ENCODE data around the gene SIGLEC7.

SIGLEC7 gene

DNA sequence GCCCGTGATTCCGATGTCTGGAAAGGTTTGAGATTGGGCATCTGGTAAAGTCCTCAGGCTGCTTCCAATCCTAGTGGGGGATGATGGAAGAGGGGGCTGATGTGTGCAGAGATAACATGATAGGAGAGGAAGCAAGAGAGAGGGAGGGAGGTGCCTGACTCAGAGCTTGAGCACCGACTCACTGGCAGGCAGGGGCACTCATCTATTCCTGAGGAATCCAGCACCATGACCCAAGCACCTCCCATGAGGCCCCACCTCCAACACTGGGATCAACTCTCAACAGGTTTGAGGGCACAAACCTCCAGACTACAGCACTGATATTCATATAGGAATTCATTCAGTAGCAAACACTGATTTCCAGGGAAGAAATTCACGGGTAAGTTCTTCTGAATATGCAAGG lies 23.0 kb upstream of the SIGLEC7 start:
- no peak for DNase-seq

DNA sequence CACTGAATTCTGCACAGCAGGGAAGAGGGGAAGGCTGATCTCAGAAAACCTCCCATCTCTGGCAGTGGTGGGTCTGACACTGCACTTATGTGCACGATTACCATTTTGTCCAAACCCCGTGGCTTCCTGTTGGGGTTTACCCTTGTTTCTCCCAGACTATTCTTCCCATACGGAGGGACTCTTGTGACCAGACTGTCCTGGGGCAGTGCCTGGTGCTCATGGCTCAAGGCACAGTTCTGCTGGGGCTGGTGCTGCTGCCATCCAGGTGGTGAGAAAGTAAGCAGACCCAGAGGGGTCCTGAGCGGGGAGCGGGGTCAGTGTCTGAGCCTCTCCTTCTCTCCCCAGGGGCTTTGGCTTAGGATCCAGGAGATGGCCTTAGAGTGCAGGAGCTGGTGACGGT lies 22.5 kb upstream of the SIGLEC7 start:
- no peak for DNase-seq

DNA sequence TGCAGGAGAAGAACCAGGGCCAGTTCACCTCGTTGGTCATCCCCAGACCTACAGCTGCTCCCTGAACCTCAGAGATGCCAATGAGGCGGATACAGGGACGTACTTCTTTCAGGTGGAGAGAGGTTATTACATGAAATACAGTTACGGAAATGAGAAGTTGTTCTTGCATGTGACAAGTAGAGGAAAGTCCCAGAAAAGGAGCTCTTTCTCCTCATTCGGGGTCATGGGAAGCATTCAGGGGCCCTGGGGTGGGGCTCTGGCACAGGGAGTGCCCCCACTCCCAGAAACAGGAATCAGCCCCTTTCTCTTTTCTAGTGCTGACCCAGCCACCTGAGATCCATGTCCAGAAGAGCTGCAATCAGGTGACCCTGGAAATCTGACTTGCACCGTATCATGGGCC lies 21.9 kb upstream of the SIGLEC7 start:
- no peak for DNase-seq

DNA sequence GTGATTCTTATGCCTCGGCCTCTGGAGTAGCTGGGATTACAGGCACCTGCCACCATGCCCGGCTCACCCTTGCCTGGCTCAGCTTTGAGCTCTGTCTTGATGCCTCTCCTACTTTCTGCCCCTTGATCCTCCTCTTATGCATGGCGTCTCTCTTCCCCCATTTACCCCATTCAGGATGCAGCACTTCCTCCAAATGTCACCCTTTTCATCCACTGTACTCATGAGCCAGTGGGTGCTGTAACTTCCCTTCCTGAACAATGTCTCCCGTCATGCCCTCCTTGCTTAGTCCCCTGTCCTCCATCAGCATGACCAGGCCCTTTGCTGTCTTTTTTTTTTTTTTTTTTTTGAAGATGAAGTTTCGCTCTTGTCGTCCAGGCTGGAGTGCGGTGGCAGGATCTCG lies 20.8 kb upstream of the SIGLEC7 start:
- DNase-seq = no peak

DNA sequence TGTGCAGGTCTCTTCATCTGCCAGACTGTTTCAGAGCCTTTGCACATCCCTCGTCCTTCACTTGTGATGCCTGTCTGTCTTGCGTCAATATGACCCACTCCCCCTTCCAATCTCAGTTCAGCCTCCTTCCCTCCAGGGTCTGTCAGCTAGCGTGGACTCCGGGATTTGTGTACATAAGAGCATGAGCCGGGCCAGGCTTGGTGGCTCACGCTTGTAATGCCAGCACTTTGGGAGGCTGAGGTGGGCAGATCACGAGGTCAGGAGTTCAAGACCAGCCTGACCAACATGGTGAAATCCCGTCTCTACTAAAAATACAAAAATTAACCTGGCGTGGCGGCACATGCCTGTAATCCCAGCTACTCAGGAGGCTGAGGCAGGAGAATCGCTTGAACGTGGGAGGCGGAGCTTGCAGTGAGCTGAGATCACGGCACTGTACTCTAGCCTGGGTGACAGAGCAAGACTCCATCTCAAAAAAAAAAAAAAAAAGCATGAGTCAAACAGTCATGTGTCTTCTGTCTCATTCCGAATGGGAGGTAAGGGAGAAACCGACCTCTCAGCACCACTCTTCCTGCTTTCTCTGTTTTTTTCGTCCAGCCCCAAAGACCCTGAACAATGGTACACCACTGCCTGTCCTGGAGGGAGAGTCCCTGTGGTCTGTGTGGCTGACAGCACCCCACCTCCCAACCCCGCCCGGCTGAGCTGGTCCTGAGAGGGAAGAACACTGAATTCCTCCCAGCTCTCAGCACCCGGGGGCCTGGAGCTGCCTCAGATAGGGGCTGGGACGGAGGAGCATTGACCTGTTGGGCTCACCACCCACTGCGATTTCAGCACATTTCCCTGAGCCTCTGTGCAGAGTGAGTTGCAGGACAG lies 19.8 kb upstream of the SIGLEC7 start:
- no peak for DNase-seq

DNA sequence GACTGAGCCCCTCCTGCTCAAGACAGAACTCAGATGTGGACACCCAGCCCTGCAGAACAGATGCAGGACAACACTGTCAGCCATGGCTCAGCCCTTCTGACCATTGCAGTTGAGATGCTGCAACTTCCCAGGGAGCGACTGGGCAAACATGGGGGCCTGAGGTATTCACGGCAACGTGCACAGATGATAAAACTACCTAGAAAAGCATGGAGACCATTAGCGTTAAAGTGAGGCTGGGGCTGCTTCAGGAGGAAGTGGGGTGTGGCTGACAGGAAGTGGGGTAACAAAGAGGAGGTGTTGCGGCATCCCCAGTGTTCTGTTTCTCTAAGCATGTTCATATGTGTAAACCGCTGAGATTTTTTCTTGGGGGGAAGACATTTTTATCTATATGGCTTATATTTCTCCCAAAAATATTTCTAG lies 18.7 kb upstream of the SIGLEC7 start:
- peak; percentile 29 for DNase-seq

DNA sequence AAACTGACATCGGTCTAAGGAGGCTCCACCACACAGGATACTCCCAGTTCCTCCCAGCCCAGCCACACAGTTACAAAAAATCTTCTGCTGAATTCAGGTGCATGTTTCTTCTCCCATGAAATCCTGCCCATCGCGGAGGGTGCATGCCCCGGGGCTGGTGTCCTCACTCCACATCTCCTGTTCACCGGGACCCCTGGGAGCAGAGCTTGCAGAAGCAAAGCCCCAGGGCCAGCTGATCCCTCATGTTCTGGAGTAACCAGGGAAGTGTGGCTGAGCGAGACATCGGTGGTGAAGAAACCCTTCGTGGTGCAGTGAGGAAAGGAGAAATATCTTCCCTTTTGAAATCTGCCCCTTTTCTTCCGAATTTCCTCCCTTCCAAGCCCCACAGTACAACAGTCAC lies 18.3 kb upstream of the SIGLEC7 start:
- DNase-seq = no peak

DNA sequence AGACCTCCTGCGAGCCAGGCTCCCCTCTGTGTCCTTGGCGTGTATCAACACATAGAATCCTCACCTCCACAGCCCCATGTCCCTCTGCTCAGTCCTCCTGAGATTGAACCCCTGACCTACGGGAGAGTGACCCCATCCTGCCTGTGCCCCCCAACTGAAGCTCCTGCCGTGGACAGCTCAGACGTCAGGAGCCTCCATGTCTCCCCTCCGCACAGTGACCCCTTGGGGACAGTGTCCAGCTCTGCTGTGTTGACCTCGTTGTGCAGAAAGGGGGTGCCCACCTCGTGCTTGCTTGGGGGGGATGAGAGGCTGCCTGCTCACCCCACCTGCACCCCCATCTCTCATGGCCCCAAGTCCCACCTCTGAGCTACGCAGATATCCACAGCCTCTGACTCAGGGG lies 17.9 kb upstream of the SIGLEC7 start:
- DNase-seq = no peak

DNA sequence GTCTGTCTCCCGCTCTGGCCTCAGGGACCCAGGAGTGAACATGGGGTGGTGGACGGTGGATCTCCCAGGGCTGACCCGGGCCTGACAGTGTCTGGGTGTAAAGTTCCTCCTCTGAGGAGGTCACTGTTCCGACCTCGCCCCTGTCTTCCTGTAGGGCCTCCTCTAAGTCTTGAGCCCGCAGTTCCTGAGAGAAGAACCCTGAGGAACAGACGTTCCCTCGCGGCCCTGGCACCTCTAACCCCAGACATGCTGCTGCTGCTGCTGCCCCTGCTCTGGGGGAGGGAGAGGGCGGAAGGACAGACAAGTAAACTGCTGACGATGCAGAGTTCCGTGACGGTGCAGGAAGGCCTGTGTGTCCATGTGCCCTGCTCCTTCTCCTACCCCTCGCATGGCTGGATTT lies 17.4 kb upstream of the SIGLEC7 start, which contains the start of gene SIGLEC9:
TSS of gene SIGLEC9 (plus strand) at position 178 of the 400 bp plus-strand sequence. CDS start at position 247, 69 bp downstream.
- no peak for DNase-seq

DNA sequence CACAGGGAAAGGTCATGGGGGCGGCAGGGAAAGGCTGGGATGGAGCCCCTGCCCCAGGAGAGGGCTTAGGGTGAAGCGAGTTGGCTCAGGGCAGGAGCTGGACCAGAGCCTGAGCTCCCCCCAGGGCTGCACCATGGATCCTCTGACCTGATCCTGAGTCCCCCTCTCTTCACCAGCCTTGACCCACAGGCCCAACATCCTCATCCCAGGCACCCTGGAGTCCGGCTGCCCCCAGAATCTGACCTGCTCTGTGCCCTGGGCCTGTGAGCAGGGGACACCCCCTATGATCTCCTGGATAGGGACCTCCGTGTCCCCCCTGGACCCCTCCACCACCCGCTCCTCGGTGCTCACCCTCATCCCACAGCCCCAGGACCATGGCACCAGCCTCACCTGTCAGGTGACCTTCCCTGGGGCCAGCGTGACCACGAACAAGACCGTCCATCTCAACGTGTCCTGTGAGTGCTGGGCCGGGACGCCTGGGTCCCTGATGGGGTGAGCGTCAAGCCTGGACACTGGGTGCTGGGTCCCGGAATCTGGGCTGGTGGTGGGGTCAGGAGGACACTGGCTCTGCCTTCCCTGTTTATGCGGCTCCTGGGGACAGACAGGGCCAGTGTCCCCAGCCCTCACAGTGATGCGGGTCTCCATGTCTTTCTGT lies 16.6 kb upstream of the SIGLEC7 start:
- no peak for DNase-seq

DNA sequence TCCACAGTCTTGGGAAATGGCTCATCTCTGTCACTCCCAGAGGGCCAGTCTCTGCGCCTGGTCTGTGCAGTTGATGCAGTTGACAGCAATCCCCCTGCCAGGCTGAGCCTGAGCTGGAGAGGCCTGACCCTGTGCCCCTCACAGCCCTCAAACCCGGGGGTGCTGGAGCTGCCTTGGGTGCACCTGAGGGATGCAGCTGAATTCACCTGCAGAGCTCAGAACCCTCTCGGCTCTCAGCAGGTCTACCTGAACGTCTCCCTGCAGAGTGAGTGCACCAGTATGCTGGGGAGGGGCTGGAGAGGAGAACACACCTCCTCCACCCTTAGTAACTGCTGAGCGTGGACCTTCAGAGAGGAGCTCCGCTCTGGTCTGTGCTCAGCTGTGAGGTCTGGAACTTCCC lies 15.1 kb upstream of the SIGLEC7 start:
- DNase-seq = no peak

DNA sequence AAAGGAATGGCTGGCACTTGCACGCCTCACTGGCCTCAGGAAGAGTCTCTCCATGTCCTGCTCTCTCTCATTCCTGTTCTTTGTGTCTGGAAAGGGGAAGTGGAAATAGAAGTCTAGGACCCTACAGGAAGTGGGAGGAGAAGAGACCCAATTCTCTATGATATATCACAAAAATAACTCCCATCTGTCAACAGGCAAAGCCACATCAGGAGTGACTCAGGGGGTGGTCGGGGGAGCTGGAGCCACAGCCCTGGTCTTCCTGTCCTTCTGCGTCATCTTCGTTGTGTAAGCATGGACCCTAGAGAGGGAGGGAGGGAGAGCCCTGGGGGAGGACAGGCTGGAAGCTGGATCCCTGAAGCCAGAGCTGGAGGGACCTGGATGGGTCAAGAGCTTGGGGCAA lies 14.3 kb upstream of the SIGLEC7 start:
- no peak for DNase-seq

DNA sequence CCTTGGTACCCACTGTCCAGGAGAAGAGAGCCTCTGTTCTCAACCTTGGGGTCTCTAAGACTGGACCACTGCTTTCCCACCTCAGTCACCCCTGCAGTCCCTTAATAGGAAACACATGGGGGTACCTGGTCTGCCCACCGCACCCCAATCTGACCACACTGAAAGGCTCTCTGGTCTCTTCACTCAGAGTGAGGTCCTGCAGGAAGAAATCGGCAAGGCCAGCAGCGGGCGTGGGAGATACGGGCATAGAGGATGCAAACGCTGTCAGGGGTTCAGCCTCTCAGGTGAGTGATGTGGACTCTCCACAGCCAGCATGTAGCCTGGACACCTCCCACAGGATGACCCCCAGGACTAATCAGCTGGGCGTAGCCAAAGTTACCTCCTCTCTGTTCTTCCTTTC lies 13.9 kb upstream of the SIGLEC7 start:
- no peak for DNase-seq

DNA sequence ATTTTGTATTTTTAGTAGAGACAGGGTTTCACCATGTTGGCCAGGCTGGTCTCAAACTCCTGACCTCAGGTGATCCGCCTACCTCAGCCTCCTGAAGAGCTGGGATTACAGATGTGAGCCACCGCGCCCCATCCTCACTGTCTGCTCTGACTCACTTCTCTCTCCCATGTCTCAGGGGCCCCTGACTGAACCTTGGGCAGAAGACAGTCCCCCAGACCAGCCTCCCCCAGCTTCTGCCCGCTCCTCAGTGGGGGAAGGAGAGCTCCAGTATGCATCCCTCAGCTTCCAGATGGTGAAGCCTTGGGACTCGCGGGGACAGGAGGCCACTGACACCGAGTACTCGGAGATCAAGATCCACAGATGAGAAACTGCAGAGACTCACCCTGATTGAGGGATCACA lies 12.4 kb upstream of the SIGLEC7 start:
- no peak for DNase-seq

DNA sequence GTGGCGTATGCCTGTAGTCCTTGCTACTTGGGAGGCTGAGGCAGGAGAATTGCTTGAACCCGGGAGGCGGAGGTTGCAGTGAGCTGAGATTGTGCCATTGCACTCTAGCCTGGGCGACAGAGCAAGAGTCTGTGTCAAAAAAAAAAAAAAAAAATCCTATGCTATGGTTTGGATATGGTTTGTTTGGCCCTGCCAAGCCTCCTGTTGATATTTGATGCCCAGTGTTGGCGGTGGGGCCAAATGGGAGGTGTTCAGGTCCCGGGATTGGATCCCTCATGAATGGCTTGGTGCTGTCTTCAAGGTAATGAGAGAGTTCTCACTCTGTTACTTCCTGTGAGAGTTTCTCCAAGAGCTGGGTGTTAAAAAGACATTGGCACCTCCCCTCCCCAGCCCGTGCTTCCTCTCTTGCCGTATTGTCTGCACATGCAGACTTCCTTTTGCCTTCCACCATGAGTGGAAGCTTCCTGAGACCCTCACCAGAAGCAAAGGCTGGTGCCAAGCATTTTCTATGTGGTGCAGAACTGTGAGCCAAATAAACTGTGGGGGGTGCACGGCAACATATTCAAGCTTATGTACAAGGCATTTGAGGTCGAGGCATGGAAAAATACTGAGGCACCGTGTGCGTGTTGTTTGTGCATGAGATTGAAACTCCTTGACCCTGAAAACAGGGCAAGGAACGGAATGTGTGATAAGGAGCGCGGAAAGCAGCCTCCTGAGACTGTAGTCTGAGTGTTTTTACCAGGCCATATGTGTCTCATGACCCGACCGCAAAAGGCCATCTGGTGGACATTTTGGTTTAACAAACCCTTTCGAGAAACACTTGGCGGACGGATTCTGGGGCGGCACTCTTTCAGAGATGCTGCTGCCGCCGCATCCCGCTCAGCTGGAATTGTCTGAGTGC lies 10.1 kb upstream of the SIGLEC7 start:
- no peak for DNase-seq

DNA sequence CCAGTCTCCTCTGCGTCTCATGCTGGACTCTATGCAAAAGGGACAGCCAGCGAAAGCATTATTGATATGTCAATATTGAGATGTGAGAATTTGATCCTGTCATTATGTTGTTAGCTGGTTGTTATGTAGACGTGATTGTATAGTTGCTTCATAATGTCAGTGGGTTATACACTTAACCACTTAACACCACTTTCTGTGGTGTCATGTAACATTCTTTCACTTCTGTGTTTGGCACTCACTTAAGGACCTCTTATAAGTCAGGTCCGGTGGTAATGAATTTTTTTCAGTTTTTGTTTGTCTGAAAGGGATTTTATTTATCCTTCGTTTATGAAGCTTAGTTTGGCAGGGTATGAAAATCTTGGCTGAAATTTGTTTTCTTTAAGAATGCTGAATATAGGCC lies 7.1 kb upstream of the SIGLEC7 start:
- no peak for DNase-seq

DNA sequence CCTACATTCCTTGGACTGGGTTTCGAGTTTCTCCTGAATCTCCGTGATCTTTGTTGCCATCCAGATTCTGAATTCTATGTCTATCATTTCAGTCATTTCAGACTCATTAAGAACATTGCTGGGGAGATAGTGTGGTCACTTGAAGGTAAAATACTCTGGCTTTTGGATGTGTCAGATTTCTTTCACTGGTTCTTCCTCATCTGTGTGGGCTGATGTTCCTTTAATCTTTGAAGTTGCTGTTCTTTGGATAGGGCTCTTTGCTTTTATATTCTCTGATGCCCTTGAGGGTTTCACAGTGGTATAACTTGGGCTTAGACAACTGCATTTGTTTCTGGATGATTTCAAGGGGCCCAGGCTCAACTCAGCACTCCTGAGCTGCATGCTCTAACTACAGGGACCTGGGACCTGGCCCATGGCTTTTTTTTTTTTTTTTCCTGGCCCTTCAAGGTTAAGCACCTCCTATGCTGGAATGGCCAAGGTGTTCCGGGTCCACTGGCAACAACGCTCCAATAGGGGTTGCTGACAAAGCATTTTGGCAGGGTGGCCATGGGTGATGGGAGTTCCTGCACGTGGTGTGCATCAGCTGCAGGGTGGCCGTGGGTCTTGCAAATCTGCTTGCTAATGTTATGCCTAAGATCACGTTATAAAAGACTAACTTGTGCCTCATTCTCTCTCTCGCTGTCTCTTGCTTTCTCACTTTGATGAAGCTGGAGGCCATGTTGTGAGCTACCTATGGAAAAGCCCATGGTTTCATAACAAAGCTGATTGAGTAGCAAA lies 5.9 kb upstream of the SIGLEC7 start:
- DNase-seq = no peak

DNA sequence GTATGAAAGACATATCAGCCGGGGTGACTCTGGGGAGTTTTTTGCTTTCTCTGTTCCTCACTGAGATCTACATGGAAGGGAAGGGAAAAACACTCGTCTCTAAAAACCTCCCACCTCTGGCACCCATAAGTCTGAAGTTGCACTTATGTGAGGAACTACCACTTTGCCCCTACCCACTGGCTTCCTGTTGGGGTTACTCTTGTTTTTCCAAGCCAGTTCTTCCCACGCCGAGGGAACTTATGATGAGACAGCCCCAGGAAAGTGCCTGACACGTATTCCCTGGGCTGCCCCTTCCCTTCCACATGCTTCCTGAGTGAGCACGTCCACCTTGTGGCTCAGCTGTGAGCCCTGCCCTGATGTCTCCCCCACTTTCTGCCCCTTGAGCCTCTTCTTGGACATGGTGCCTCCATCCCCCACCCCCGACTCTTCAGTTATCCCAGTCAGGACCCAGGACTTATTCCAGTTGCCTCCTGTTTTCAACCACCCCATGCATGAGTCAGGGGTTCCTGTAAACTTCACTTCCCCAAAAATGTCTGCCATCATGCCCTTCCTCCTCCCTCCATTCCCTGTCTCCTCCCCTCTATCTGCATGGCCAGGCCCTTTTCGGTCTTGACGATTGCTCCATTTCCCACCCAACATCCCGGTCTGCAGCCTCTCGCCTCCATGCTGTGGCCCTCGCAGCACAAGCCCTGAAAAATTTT lies 5.1 kb upstream of the SIGLEC7 start:
- no peak for DNase-seq

DNA sequence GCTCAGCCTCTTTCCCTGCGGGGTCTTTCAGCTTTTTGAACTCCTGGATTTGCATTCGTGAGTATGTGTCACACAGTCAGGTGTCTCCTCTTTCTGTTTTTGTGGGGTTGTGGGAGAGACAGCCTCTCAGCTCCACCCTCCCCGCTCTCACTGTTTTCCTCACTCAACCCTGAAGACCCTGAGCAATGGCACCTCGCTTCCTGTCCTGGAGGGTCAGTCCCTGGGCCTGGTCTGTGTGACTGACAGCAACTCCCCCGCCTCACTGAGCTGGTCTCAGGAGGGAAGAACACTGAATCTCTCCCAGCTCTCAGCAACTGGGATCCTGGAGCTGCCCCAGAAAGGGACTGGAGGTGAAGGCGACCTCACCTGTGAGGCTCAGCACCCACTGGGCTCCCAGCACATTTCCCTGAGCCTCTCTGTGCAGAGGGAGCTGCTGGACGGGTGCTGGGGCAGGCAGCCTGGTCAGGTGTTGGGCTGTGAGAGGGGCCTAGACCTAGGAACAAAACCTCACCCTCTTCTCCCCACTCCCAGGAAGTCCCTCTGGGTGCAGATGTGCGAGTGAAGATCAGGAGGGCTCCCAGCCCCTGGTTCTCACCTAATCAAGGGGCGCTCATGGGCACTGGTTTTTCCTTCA lies 4.2 kb upstream of the SIGLEC7 start:
- no peak for DNase-seq

DNA sequence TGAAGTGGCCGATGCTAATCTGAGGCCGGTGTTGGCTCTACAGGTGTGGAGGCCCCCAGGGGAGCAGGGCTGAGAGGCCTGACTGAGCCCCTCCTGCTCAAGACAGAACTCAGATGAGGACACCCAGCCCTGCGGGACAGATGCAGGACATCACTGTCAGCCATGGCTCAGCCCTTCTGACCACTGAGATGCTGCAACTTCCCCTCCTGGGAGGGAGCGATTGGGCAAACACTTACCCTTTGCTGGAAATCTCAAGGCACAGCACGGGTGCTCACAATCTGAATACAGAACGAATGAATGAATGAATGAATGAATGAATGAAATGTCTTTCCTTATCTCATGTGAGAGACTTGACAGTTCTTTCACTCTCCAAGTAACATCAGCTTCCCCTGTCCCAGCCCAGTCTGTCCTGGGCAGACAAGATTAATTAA lies 3.5 kb upstream of the SIGLEC7 start:
- DNase-seq = no peak

DNA sequence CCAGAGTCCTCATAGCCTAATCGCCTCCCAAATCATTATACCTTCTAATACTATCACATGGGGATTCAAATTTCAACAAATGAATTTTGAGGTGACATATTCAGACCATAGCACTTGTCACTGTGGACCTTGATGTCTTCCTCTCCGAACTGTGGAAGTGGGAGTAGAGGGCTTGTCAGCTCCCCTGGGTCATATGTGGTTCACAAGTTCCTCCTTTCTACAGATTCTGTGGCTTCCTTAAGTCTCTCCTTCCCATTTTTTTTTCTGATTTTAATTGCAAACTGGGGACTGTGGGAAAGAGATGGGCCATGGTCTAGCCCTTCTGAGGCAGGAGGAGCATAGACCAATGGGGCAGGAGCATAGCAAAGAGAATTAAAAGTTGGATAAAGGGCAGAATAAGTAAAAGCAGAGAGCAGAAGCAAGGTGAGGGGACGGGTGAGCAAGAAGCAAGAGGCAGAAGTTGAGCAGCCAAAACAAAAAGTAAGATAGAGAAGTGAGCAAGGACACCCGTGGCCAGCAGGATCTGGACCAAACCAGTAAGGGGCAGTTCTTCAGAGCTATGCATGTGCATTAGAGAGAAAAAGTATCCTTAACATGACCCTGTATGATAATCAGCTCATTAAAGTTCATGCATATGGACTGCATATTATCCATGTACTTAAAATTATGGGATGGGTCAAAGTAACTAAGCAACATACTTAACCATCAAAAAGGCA lies 2.6 kb upstream of the SIGLEC7 start:
- no peak for DNase-seq

All from activated naive CD4-positive, alpha-beta T cell treated with Interleukin-2 at 50 U/mL for 16 hours (primary cell).